A172 (cell line): ENCODE results near the gene DEFB108B. TPM values are rescaled to one million over a fixed set of nuclear protein-coding genes. Genes with fewer than 3 reads are reported as not detected.
"Not testable (repeated sequence)": the region's sequence is repeated elsewhere in the genome, so short reads cannot be mapped to it uniquely, and the experiment has no call there.

Source experiments
- DNase-seq: peaks from one replicate; pipeline ENCODE4 v3.0.0-alpha.2; 2015; ENCODE audit warnings: low spot score
- total RNA-seq: library from RNA; depleted of rRNA; stranded (reverse); fragments of >200 nt; shearing (Covaris generic); gene quantifications from 2 replicates; pipeline ENCODE4 v1.2.3, GENCODE V29; 2014; rRNA removed

The DEFB108B gene, protein sequence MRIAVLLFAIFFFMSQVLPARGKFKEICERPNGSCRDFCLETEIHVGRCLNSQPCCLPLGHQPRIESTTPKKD
- not detected in 2 replicates for total RNA-seq

DNA sequence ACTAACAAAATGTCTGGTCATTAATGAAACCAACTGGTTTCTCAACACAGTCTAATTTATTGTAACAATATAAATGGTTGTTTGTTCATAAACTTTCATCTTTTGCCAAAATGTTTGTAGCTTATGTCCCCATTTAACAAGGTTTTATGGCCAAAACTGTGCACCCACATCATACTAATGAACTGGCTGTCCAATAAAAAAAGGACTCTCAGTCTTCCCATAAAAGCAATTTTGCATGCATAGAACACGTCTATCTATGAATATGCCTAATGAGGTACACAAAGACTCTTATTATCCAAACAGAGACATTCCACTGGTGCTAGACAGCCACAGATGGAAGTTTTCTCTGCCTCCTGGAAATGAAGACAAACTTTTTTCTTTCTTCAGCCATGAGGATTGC, at the start of gene DEFB108B:
Gene DEFB108B, plus strand, starts transcription at position 390 of the 400 bp plus-strand sequence. Its CDS starts 0 bp downstream, at position 390.
- not testable (repeated sequence) for DNase-seq

DNA sequence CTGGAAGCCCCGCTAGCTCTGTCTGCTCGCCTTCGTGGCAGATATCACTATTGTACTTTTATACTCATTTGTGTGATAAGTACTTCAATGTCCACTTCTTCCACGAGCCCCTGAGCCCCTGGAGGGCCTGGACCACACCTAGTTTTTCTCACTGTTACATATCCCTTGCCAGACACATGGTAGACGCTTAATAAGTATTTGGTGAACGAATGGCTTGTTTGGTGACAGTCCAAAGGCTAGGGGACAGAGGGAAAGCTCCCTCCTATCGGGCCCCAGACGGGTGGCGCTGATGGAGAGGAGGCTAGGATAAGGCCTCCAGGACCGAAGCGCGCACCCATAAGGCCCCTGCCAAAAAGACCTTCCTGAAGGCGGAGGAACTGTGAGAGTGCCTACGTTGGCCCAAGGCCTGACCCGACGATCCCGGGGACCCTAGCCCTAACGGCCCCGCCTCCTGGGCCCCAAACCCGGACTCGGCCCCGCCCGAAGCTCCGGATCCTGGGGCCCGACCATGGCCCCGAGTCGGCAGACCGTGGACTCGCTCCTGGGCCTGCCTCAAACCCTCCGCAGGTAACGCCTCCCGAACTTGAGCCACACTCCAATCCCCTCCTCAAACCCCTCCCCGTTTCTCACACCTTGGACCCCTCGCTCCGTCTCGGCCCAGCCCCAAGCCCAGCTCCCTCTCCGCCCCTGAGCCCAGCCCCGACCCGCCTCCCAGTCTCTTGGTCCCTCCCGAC, 46.7 kb upstream of the DEFB108B start:
- DNase-seq: peak; percentile 59

DNA sequence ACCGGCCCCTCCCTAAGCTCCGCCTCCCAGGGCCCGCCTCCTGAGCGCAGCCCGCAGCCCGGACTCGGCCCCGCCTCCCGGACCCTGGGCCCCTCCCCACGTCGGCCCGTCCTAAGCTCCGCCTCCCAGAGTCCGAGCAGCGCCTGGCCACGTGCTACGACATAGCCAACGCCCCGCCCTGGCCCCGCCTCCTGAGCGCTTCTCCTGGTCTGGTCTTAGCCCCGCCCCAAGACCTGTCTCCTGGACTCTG, 46.2 kb upstream of the DEFB108B start:
- DNase-seq: peak; percentile 99

DNA sequence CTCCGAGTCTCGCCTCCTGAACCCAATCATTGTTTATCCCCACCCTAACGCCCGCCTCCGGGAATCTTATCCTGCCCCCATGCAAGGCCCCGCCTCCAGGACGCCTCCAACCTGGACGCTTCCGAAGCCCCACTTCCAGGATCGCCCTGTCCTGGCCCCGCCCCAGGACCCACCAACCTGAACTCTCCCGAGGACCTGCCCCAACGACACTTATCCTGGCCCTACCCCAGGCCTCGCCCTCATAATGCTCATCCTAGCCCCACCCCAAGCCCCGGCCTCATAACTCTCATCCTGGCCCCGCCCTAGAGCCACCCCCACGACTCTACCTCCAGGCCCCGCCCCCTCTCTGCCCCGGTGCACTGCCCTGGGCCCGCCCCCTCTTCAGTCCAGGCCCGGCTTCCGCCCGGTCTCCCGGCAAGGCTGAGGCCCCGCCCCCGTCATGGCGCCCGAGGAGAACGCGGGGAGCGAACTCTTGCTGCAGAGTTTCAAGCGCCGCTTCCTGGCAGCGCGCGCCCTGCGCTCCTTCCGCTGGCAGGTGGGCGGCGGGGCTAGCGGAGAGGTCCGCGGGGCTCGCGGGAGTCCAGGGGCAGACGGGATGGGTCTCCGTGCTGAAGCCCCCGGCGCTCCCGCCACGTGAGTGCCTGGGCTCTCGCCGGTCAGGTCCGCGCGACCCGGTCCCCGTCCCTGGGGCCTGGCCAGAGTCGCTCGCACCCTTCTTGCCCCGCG, 45.7 kb upstream of the DEFB108B start:
- DNase-seq: no peak

DNA sequence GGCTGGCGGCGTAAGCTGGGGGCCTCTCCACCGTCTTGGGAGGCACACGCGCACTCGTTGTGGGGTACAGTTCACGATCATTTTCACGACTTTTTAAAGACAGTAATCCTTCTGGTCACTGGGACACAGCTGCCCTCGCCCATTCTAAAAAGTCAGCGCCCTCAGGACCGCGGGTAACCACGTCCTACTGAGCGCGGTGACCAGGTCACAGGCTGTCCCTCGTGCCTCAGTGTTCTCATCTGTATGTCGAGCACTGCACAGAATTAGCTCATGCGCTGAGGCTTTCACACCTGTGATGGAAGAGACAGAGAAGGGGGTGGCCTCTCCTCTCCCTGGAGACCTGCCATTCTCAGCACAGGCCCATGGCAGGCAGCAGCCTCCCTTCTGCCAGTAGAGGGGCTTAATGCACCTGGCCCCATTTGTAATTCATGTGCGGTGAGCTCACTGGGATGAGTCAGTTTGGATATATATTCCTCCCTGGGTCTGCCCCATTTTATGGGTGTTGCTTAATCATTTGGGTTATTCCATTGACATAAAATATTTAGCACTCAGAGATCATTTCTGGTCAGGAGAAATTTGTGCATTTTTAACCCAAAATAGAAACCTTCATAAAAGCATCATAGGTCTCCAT, 45.1 kb upstream of the DEFB108B start:
- DNase-seq: peak; percentile 61

DNA sequence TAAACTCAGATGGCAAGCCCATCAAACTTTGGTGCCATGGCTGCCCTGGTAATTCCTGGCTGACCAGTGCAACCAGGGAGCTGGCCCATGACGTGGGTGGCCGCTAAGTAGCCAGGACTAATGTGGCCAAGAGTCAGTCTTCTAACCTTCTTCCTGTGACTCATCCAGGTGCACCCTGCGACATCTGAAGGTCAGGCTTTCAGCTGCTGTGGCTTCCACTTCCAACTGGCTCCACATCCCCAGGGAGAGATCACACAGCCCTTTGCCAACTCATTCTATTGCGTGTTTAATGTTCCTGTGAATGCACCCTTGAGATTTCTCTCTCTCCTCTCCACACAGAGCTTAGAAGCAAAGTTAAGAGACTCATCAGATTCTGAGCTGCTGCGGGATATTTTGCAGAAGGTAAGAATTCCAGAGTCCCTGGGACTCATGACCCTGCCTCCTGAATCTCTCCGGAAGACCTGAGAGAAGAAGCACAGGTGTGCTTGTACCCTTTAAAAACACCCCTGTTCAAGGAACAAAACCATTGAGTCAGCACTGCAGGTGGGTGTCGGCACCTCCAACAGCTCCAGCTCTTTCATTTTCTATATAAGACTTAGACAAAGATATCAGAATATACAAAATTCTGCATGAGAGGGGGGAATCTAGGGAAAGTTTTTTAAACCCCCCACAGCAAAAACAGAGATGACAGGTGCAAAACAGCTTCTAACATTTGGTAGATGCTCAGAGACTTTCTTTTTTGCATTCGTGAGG, 43.4 kb upstream of the DEFB108B start:
- DNase-seq: peak; percentile 44

DNA sequence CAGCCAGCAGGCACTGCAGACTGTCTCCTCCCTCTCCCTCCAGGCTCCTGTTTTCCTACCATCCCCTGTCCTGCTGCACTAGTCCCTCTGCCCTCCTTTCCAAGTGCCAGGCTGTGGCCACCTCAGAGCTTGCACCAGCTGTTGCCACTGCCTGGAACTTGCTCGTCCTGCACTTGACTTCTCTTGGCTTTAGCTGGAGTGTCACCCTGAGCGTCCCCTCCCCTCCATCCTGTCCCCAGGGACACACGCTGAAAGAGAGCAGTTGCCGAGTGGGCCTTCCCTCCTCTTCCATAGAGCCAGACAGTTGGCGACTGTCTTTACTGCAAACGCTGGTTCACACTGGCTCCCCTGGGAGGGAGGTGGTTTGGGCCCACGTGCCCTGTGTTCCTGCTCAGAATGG, 41.9 kb upstream of the DEFB108B start:
- DNase-seq: not testable (repeated sequence)

DNA sequence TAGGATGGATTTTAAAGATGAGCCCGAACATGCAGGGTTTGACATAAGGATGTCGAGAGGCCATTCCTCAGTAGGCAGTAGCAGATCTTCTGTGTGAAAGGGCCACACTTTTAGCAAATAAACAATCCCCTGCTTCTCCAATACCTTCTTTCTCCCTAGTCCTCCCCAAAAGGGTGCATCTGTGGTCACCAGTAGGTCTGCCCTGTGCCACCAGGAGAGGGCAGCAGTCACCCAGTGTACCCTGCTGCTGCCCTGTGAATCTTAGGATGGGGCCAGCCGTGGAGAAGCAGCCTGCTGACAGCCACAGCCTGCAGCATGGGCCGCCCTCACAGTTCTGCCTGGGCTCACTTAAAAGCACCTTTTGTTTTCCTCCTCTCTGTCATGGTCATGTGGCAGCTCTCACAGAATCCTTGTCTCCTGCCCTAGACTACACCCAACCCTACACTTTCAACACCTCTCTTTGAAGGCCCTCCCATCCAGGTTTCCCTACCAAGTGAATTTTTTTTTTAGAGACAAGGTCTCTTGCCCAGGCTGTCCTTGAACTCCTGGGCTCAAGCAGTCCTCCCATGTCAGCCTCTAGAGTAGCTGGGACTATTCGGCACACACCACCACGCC, 40.3 kb upstream of the DEFB108B start:
- DNase-seq: peak; percentile 50

DNA sequence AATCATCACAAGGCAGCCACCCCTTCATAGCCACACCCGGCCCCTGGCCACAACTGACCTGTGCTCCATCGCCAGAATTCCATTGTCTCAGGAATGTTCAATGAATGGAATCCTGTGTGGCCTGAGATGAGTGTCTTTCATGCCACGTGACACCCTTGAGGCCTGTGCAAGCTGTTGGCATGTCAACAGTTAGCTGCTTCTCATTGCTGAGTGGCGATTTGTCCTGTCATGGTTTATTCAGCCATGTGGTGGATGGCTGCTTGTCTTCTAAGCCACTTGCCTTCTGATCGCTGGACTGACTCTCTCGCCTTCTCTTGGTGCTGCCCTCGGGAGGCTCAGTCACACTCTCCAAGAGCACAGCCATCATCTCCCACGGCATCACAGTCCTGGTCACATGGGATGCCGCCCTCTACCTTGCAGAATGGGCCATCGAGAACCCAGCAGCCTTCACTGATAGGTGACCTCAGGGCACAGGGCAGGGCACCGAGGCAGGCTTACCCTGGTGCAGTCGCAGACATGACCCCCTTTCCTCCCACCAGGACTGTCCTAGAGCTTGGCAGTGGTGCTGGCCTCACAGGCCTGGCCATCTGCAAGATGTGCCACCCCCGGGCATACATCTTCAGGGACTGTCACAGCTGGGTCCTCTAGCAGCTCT, 38.5 kb upstream of the DEFB108B start:
- DNase-seq: peak; percentile 84

DNA sequence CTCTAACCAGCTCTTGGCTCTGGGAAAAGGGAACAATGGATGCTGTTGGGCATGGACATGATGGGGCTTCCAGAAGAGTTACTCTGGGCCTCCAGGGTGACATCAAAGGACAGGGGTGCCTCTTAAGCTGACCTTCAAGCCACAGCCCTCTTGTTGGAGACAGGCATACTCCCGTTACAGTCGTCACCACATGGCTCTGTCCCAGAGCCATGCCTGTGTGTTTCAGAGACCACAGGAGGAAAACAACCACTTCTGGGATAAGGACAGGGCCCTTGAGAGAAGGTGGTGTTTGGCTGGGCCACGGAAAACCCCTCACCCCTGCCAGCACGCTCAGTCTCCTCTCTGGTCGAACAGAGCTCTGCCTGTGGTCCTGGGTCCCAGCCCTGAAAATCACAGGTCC, 37.8 kb upstream of the DEFB108B start:
- DNase-seq: not testable (repeated sequence)

DNA sequence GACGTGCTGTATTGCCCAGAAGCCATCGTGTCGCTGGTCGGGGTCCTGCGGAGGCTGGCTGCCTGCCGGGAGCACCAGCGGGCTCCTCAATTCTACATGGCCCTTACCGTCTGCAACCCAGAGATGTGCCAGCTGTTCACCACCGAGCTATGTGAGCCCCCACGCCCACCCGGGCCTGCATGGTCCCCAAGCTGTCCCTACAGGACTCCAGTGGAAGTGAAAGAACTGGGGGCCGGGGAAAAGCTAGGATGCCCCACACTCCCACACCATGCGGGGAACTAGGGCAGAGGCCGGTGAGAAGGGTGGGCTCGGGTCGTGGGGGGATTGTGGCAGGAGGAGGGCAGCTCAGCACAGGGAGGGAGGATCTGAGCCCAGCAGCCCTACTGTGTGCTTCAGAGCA, 37.0 kb upstream of the DEFB108B start:
- not testable (repeated sequence) for DNase-seq

DNA sequence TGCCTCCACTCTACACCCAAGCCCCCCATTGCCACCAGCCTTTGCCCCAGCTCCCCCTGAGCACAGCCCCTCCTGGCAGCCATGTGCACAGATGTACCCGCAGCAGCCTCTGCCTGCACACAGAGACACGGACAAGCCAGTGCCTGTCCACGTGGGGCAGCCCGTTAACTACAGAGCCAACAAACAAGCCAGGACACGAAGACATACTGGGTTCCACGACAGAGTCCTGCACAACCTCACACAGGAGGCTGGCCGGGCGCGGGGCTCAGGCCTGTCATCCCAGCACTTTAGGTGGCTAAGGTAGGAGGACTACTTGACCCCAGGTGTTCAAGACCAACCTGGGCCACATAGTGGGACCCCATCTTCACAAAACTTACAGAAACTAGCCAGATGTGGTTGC, 36.2 kb upstream of the DEFB108B start:
- not testable (repeated sequence) for DNase-seq

DNA sequence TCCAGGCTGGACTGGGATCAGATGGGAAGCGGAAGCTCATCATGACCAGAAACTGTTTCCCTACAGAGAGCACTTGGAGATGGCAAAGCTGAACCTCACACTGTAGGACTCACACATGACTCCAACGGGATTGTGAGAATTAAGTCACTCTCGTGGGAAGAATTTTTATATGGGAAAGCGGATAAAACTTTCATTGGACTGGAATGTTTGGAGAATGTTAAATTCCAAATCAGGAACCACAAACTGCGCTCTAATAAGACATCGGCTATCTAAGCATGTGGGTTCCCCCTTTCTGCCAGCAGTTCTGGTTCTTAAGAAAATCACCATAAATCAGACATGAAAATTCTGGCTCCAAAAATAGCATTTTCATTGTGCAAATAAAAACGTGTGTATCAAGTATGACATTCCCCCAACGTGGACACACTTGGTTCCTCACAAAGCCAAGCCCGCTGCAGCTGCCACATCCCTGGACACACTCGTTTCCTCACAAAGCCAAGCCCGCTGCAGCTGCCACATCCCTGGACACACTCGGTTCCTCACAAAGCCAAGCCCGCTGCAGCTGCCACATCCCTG, 33.4 kb upstream of the DEFB108B start:
- peak; percentile 66 for DNase-seq

DNA sequence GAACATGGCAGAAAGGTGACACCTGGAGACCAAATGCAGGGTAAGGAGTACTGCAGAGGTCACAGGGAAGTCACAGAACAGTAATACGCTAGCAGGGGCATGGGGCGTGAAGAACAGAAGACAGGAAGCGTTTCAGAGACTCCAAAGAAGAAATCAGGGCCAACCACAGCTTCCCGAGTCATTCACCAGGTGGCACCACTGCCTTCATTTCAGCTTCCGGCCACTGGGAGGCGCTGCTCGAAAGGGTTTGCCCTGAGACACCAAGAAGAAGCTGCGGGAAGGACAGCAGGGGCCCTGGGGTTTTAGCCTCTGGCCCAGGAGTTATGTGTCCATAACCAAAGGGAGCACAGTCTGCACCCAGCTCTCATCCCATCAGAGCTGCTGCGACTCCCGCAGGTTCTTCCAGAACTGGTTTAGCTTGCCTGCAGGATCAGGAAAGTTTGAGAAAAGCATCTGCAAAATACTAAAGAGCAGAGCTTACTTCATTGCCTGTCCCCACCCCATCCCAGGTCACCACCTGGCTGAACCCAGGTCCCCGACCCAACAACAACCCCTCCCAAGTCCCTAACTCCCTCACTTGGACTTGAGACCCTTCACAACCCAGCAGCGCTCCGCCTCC, 32.6 kb upstream of the DEFB108B start:
- peak; percentile 67 for DNase-seq

DNA sequence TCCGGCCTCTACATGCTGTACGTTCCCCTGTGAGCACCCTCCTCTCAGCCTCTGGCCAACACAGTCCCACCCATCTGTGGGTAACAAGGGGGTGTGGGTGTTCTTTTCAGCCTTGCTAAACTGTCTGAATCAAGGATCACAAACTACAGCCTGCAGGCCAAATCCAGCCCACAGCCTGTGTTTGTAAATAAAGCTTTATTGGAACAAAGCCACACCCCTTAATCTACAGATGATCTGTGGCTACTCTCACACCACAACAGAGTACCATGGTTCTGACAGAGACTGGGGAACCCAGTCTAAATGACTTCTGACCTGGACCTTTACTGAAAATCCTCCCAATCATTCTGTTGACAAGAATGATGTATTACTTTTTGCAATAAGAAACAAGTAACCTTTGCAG, 32.0 kb upstream of the DEFB108B start:
- not testable (repeated sequence) for DNase-seq

DNA sequence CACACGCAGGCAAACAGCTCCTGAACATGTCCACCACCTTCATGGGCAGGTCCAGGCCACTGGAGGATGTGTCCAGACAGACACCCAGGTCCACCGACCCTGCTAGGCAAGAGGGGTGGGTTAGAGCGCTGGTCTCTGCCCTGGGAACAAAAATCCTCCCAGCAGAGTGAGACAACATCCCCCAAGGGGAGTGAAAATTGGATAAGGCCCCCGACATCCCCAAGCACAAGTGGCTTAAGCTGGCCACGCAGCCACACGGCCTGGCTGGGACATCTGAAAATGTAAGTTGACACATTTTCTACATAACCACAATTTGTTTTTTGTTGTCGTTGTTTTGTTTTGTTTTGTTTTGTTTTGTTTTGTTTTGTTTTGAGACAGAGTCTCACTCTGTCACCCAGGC, 30.1 kb upstream of the DEFB108B start:
- not testable (repeated sequence) for DNase-seq

DNA sequence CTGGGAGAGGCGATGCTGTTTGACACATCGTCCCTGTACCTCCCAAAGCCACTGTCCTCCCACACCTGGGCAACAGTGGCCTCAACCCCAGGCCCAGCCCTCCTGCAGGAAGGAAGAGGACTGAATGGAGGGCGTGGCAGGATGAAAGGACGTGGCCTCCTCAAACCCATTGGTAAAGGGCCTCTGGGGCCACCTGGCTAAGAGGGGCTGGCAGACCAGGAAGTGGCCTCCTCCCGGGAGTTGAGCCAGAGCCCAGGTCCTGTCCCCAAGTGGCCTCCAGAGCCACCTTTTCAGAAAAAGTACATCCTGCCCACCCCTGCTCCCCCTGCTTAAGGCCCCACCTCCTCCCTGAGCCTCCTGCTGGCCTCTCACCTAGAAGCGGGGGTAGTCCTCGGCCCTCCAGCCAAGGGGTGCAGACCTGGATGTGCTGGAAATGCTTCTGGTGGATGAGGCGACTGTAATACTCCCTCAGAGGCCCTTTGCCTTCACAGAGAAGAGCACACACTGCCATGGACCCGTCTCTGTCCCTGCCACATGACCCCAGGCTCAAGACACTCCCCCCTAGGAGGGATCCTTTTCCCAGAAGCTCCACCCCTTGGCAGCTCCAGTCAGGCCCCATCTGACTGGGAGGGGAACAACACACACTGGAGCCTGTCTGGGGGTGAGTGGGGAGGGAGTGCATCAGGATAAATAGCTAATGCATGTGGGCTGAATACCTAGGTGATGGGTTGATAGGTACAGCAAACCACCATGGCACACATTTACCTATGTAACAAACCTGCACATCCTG, 28.6 kb upstream of the DEFB108B start:
- DNase-seq: not testable (repeated sequence)

DNA sequence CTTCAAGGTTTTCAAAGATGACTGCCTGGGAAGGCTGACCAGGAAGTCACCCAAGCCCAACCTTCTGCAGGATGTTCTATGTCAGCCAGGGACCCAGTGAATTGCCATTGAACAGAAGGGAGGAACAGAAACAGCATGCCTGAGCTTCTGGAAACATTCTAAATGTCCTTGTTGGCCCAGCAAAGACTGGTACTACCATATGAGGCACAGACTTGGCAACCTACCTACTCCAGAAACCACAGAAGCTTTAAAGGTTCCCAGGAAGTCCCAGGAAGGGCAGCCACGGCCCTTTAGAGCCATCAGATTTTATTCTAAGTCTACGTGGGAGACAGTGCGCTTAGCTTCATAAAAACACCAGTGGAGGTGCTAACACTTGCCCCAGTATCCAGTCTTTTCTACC, 20.5 kb upstream of the DEFB108B start:
- peak; percentile 17 for DNase-seq
